OCI-LY1 (cell line): Measurements from ENCODE around the gene SLC9A8.
A peak's percentile ranks its signal among the peaks of the same experiment; 100 is the strongest.

Experiments used
- H2AFZ ChIP-seq: fragments of 200-600 bp; sonication (generic), shearing (Covaris generic); 2 replicates; pipeline ENCODE4 v1.6.0; 2014; ENCODE audit warnings: antibody characterized with exemption, mild to moderate bottlenecking, low read length
- H3F3A ChIP-seq: fragments of 200-600 bp; sonication (generic), shearing (Covaris generic); 2 replicates; pipeline ENCODE4 v1.6.0; 2014; ENCODE audit warnings: mild to moderate bottlenecking, antibody characterized with exemption, low read length, moderate library complexity; ENCODE audit not compliant: insufficient read depth
- H3K27ac ChIP-seq: fragments of 200-600 bp; sonication (generic); 2 replicates; pipeline ENCODE4 v1.5.1; 2014; ENCODE audit warnings: low read length, mixed run types, mild to moderate bottlenecking, low read depth; ENCODE audit not compliant: poor library complexity, severe bottlenecking
- H3K27me3 ChIP-seq: fragments of 200-600 bp; sonication (generic); 2 replicates; pipeline ENCODE4 v1.6.0; 2014; ENCODE audit warnings: antibody characterized with exemption, mild to moderate bottlenecking, low read length, moderate library complexity; ENCODE audit not compliant: insufficient read depth
- H3K36me3 ChIP-seq: fragments of 200-600 bp; sonication (generic); 2 replicates; pipeline ENCODE4 v1.6.1; 2014; ENCODE audit warnings: mild to moderate bottlenecking, antibody characterized with exemption, low read length, moderate library complexity, mixed read lengths; ENCODE audit not compliant: insufficient read depth
- H3K4me1 ChIP-seq: fragments of 200-600 bp; sonication (generic); 2 replicates; pipeline ENCODE4 v1.5.1; 2014; ENCODE audit warnings: mild to moderate bottlenecking, low read length, moderate library complexity; ENCODE audit not compliant: insufficient read depth, severe bottlenecking
- H3K4me2 ChIP-seq: fragments of 200-600 bp; sonication (generic), shearing (Covaris generic); 2 replicates; pipeline ENCODE4 v1.6.1; 2014; ENCODE audit warnings: low read length
- H3K4me3 ChIP-seq: fragments of 200-600 bp; sonication (generic); 2 replicates; pipeline ENCODE4 v1.5.1; 2014; ENCODE audit warnings: low read length, low read depth, mild to moderate bottlenecking, mixed read lengths; ENCODE audit not compliant: poor library complexity, severe bottlenecking
- H3K79me2 ChIP-seq: fragments of 200-600 bp; shearing (Covaris generic); 2 replicates; pipeline ENCODE4 v1.6.1; 2016; ENCODE audit warnings: mixed run types, low read length, mixed read lengths; ENCODE audit not compliant: insufficient read depth
- H3K9ac ChIP-seq: fragments of 200-600 bp; sonication (generic), shearing (Covaris generic); 2 replicates; pipeline ENCODE4 v1.6.1; 2014; ENCODE audit warnings: mild to moderate bottlenecking, low read length, mixed read lengths
- H3K9me2 ChIP-seq: fragments of 200-600 bp; sonication (generic), shearing (Covaris generic); 2 replicates; pipeline ENCODE4 v1.6.1; 2014; ENCODE audit warnings: low read depth, mild to moderate bottlenecking, low read length, mixed read lengths
- H3K9me3 ChIP-seq: fragments of 200-600 bp; shearing (Covaris generic); 2 replicates; pipeline ENCODE4 v1.6.1; 2014; ENCODE audit warnings: low read length, mixed read lengths
- H4K20me1 ChIP-seq: fragments of 200-600 bp; sonication (generic), shearing (Covaris generic); 2 replicates; pipeline ENCODE4 v1.6.0; 2016; ENCODE audit warnings: mild to moderate bottlenecking, low read length; ENCODE audit not compliant: insufficient read depth
- EZH2 ChIP-seq: fragments of 200-600 bp; sonication (generic), shearing (Covaris generic); IDR thresholded peaks from 2 replicates; pipeline ENCODE4 v1.8.0; 2017; ENCODE audit warnings: borderline replicate concordance, mixed run types, mild to moderate bottlenecking, antibody characterized with exemption, low read length, moderate library complexity, mixed read lengths
- TF ChIP-seq, protein P1 (sequence below): fragments of 200-600 bp; sonication (generic), shearing (Covaris generic); IDR thresholded peaks from 2 replicates; pipeline ENCODE4 v1.5.1; 2017; ENCODE audit warnings: mild to moderate bottlenecking, antibody characterized with exemption, low read length, moderate library complexity, mixed read lengths

The SLC9A8 gene

DNA sequence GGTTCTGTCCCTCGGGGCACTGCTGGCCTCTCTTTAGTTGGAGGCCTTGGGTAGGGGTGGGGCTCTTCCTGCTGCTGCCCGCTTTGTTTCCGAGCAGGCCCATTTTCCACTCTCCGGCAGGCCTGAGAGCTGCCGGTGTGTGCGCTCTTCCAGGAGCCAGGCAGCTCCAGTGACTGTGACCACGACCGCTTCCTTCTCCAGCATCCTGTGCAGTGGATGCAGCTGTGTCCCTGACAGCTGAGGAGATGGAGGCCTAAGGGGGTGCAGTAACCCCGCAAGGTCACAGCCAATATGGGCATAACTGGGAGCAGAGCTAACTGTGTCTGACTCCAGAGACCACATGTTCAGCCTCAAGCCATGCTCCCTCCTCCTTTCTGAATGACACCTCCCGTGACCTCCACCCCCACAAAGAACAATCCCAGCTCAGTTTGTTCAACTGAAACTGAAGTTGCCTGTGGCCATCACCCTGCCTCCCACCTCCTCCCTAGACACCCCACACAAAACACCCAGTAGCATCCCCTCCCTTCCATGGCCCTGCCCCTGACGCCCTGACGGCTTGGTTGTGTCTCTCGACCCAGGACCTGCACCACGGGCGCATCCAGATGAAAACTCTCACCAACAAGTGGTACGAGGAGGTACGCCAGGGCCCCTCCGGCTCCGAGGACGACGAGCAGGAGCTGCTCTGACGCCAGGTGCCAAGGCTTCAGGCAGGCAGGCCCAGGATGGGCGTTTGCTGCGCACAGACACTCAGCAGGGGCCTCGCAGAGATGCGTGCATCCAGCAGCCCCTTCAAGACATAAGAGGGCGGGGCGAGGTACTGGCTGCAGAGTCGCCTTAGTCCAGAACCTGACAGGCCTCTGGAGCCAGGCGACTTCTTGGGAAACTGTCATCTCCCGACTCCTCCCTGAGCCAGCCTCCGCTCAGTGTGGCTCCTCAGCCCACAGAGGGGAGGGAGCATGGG is 74.9 kb downstream of the SLC9A8 start:
- Histone ChIP-seq H3K27ac (peak overlapping the region; percentile 66), H3K9me3 (no peaks in the 10 kb centered on the region), H3K4me2 (no peak overlapping the region), H3F3A (0 out of 2 replicates have a peak, but pooled peaks cover 5% of the 10 kb centered on the region), H3K27me3 (no peaks in the 10 kb centered on the region), H3K4me1 (peaks cover 47% of the 10 kb centered on the region), H3K79me2 (no peaks in the 10 kb centered on the region), H2AFZ (no peak overlapping the region), H3K36me3 (peaks cover 66% of the 10 kb centered on the region; the same call in 1 of the 2 replicates), H3K9ac (no peak overlapping the region), H4K20me1 (no peaks in the 10 kb centered on the region), H3K4me3 (no peak overlapping the region), H3K9me2 (no peaks in the 10 kb centered on the region)
- TF ChIP-seq EZH2, result no peak
- TF ChIP-seq, protein P1, sequence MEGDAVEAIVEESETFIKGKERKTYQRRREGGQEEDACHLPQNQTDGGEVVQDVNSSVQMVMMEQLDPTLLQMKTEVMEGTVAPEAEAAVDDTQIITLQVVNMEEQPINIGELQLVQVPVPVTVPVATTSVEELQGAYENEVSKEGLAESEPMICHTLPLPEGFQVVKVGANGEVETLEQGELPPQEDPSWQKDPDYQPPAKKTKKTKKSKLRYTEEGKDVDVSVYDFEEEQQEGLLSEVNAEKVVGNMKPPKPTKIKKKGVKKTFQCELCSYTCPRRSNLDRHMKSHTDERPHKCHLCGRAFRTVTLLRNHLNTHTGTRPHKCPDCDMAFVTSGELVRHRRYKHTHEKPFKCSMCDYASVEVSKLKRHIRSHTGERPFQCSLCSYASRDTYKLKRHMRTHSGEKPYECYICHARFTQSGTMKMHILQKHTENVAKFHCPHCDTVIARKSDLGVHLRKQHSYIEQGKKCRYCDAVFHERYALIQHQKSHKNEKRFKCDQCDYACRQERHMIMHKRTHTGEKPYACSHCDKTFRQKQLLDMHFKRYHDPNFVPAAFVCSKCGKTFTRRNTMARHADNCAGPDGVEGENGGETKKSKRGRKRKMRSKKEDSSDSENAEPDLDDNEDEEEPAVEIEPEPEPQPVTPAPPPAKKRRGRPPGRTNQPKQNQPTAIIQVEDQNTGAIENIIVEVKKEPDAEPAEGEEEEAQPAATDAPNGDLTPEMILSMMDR, result no peak

DNA sequence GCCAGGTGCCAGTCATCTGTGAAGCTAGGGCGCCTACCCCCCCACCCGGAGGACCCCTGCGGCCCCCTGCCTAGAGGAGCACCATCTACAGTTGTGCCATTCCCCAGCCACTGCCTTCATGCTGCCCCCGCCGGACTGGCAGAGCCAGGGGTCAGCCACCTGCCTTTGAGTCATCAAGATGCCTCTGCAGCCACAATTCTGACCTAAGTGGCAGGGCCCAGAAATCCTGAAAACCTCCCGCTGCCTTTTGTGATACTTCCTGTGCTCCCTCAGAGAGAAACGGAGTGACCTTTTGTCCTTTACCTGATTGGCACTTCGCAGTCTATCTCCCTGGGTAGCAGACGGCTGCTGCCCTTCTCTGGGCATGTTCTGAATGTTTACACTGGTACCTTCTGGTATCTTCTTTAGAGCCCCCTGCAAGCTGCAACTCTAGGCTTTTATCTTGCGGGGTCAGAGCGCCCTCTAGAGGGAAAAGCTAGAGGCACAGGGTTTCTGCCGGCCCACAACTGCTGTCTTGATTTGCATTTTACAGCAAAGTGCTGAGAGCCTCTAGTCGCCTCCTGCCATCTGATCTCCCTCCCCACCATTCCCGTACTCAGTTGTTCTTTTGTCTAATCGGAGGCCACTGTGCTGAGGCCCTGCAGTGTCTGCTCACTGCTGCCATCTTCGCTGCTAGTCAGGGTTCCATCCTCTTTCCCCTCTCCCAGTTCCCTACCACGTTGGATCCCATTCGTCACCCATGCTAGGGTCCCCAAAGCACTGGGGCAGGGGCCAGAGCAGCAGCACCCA is 75.8 kb downstream of the SLC9A8 start:
- H3K36me3 ChIP-seq, result peaks cover 60% of the 10 kb centered on the region; the same call in 1 of the 2 replicates
- H2AFZ ChIP-seq, result no peak overlapping the region
- H3K4me1 ChIP-seq, result peaks cover 53% of the 10 kb centered on the region
- H3K9ac ChIP-seq, result peak overlapping the region; percentile 18; the same call in 1 of the 2 replicates
- peak overlapping the region; percentile 66 for H3K27ac ChIP-seq
- H3K4me2 ChIP-seq, result no peak overlapping the region
- H3K4me3 ChIP-seq, result no peak overlapping the region
- 0 out of 2 replicates have a peak, but pooled peaks cover 5% of the 10 kb centered on the region for H3F3A ChIP-seq
- no peak for TF ChIP-seq EZH2
- TF ChIP-seq, protein P1, result peak; percentile 91
- no peaks in the 10 kb centered on the region for H3K9me3 ChIP-seq
- H3K27me3 ChIP-seq, result no peaks in the 10 kb centered on the region
- no peaks in the 10 kb centered on the region for H4K20me1 ChIP-seq
- no peaks in the 10 kb centered on the region for H3K79me2 ChIP-seq
- no peaks in the 10 kb centered on the region for H3K9me2 ChIP-seq

DNA sequence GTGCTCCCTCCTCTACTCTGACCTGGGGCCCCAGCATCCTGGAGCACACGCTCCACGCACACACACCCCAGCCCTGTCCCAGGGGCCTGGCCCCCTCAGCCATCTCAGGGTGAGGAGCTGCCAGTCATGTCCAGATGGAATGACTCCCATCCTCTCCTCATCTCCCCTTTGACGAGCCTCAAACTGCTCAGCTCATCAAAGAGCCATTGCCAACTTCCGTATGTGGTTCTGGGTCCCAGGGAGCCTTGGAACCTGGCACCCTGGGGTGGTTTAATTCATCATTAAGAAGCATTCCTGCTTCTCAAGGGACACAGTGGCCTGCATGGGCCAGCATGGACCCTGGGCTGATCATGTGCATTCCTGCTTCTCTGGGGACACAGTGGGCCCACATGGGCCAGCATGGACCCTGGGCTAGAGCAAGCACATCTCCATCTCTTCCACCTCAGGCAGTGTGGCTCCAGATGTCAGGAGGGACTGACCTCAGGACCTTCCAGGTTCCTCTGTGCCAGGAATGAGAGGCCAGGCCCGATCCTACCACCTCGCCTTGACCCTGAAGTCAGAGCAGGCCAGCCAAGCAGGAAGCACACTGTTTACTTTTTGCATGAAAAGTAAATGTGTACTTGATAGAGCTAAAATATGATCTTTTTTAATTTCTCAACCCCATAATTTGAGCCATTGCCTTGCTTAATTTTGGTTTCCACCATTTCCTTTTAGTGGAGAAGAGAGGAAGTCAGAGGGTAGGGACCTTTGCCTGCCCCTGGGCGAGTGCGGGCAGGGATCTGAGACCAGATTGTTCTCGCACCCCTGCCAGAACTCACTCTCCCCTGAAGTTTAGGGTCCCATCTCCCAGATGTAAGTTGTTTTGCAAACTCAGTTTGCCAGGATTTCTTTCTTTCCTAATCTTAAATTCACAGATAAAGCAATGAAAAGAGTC is 76.6 kb downstream of the SLC9A8 start:
- Histone ChIP-seq H3K4me3 (no peak overlapping the region), H3K27me3 (no peaks in the 10 kb centered on the region), H3K9me2 (no peaks in the 10 kb centered on the region), H3F3A (0 out of 2 replicates have a peak, but pooled peaks cover 5% of the 10 kb centered on the region), H3K9ac (peak overlapping the region; percentile 18; the same call in 1 of the 2 replicates), H3K9me3 (no peaks in the 10 kb centered on the region), H3K27ac (peak overlapping the region; percentile 40), H3K36me3 (peaks cover 51% of the 10 kb centered on the region; the same call in 1 of the 2 replicates), H3K4me1 (peaks cover 54% of the 10 kb centered on the region), H2AFZ (no peak overlapping the region), H3K4me2 (no peak overlapping the region), H4K20me1 (no peaks in the 10 kb centered on the region), H3K79me2 (no peaks in the 10 kb centered on the region)
- TF ChIP-seq EZH2, result no peak
- TF ChIP-seq, protein P1, result no peak
